Measurements from ENCODE around the gene DSP.

The DSP gene

GRCh38 chr6:7589221-7589620 is 47.8 kb downstream of the DSP start:
- H3K4me3 Mint-ChIP-seq, result peak overlapping the region; percentile 99
- H3K27ac Mint-ChIP-seq, result peak overlapping the region; percentile 92
- peaks cover 41% of the 10 kb centered on the region for H3K4me1 Mint-ChIP-seq (ENCODE audit: low read depth)
- H3K27me3 Mint-ChIP-seq, result no peaks in the 10 kb centered on the region
- no peaks in the 10 kb centered on the region for H3K36me3 Mint-ChIP-seq
- H3K9me3 Mint-ChIP-seq (ENCODE audit: low read depth), result no peaks in the 10 kb centered on the region

DNA sequence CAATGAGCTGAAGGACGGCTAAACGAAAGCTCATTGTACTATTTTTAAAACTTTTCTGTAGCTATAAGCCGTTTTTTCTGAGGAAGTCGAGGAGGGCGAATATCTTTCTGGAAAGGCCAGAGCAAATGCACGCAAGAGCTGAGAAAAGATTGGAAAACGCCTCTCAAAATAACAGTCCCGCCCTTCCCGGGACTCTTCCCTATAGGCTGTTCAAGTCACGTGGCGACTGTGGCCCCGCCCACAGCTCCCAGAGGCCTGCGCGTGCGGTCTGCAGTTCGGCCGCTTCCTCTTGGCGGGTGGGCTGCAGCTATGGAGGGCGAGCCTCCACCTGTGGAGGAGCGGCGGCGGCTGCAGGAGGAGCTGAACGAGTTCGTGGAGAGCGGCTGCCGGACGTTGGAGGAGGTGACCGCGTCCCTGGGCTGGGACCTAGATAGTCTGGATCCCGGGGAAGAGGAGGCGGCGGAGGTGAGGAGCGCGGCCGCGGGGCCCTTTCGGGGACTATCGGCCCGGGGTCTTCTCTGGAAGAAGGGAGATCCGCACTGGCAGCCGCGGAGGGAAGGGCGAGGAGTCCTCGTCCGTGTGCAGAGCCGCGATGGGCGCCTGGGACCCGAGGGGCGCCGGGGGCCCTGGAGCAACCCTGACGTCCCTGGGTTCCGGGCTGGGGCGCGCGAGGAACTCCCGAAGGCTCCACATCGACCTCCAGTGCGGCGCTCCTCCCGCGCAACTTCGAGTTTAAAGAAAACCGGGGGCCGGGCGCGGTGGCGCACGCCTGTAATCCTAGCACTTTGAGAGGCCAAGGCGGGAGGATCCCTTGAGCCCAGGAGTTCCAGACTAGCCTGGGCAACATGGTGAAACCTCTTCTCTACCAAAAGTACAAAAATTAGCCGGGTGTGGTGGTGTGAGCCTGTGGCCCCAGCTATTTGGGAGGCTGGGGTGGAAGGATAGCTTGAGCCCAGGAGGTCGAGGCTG is 48.8 kb downstream of the DSP start, which contains the start of gene SNRNP48:
Gene SNRNP48 (plus strand): TSS at position 250 of the 969 bp plus-strand sequence. CDS start 60 bp downstream, at position 310.
- H3K4me1 Mint-ChIP-seq (ENCODE audit: low read depth), result peaks cover 41% of the 10 kb centered on the region
- peak within 1 kb of the TSS; percentile 92 for H3K27ac Mint-ChIP-seq
- no peaks in the 10 kb centered on the region for H3K27me3 Mint-ChIP-seq
- no peaks in the 10 kb centered on the region for H3K9me3 Mint-ChIP-seq (ENCODE audit: low read depth)
- H3K36me3 Mint-ChIP-seq, result no peaks in the 10 kb centered on the region
- H3K4me3 Mint-ChIP-seq, result peak within 1 kb of the TSS; percentile 99

- Mint-ChIP-seq H3K4me3 (peak overlapping the region; percentile 99), H3K36me3 (no peaks in the 10 kb centered on the region), H3K9me3 (ENCODE audit: low read depth) (no peaks in the 10 kb centered on the region), H3K4me1 (ENCODE audit: low read depth) (peaks cover 41% of the 10 kb centered on the region), H3K27me3 (no peaks in the 10 kb centered on the region), H3K27ac (peak overlapping the region; percentile 86)
These were observed 49.4 kb downstream of the DSP start for GRCh38 chr6:7590918-7591302.

DNA sequence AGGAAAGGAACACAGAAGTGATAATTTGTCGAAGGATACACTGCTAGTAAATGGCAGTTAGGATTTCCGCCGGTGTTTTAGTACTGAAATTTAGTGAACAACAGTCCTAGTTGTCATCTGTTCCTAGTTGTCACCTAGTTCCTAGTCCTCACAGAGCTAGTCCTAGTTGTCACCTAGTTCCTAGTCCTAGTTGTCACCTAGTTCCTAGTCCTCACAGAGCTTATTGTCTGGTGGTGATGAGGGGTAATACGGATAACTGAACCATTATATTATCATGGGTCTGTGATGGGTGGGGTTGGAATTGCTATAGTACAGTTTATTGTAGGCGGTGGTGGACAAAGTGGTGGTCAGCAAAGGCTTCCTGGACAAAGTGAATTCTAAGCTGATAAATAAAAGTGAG is 50.3 kb downstream of the DSP start:
- Mint-ChIP-seq H3K4me1 (ENCODE audit: low read depth) (peaks cover 41% of the 10 kb centered on the region), H3K36me3 (no peaks in the 10 kb centered on the region), H3K4me3 (peak overlapping the region; percentile 99), H3K27me3 (no peaks in the 10 kb centered on the region), H3K9me3 (ENCODE audit: low read depth) (no peaks in the 10 kb centered on the region), H3K27ac (peak overlapping the region; percentile 7)

GRCh38 chr6:7593229-7593628 is 51.8 kb downstream of the DSP start:
- Mint-ChIP-seq H3K27me3 (no peaks in the 10 kb centered on the region), H3K9me3 (ENCODE audit: low read depth) (no peaks in the 10 kb centered on the region), H3K27ac (peak overlapping the region; percentile 3), H3K36me3 (no peaks in the 10 kb centered on the region), H3K4me1 (ENCODE audit: low read depth) (peaks cover 39% of the 10 kb centered on the region), H3K4me3 (no peak overlapping the region)

DNA sequence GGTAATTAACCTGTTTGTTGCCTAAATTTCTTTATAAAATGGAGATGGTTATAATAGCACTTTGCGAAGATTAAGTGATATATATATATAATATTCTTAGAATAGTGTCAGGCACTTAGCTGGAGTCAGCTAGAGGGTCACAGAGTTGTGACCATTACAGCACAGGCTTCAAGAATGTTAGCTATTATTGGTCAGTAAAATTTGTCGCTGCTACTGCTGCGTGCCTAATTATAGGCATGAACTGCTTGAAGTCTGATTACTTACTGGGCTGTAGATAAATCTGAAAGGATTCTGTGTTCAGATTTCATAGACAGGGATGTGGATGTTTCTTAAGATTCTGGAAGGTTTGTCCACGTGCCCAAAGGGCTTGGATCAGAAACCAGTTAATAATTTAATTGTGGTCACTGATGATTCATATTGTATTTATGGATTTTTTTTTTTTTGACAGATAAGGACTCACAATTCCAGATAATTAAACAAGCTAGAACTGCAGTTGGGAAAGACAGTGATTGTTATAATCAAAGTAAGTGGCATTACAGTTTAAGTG is 53.2 kb downstream of the DSP start:
- H3K4me3 Mint-ChIP-seq, result no peak overlapping the region

GRCh38 chr6:7604003-7604402 is 62.5 kb downstream of the DSP start:
- peak overlapping the region; percentile 64 for H3K27ac Mint-ChIP-seq
- no peaks in the 10 kb centered on the region for H3K27me3 Mint-ChIP-seq
- no peak overlapping the region for H3K4me3 Mint-ChIP-seq

More for the DNA sequence above, 53.2 kb downstream of the DSP start:
- peaks cover 8% of the 10 kb centered on the region for H3K36me3 Mint-ChIP-seq
- H3K27ac Mint-ChIP-seq, result no peak overlapping the region
- H3K27me3 Mint-ChIP-seq, result no peaks in the 10 kb centered on the region
- no peaks in the 10 kb centered on the region for H3K9me3 Mint-ChIP-seq (ENCODE audit: low read depth)
- peaks cover 35% of the 10 kb centered on the region for H3K4me1 Mint-ChIP-seq (ENCODE audit: low read depth)

DNA sequence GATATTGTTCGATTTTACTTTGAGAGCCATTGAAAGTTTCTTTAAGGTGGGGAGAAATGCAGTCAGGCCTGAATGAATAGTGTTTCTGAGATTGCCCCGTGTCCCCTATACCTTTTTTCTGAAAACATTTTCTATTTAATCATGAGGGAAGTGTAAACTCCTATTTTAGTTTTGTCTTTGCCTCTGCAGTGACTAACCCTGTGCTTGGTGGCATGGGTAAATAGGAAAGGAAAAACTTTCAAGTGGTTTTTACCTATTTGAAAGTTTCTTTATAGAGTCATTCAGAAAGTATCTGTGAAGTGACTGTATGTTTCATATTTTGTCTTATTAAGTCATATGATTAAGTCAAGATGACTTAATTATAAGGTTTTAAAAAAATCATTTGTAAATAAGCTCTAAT is 63.0 kb downstream of the DSP start:
- H3K4me1 Mint-ChIP-seq (ENCODE audit: low read depth), result peaks cover 10% of the 10 kb centered on the region
- no peak overlapping the region for H3K4me3 Mint-ChIP-seq
- H3K27ac Mint-ChIP-seq, result peak overlapping the region; percentile 64
- H3K36me3 Mint-ChIP-seq, result peaks cover 10% of the 10 kb centered on the region
- H3K27me3 Mint-ChIP-seq, result no peaks in the 10 kb centered on the region
- H3K9me3 Mint-ChIP-seq (ENCODE audit: low read depth), result no peaks in the 10 kb centered on the region

More at GRCh38 chr6:7604003-7604402, 62.5 kb downstream of the DSP start:
- H3K9me3 Mint-ChIP-seq (ENCODE audit: low read depth), result no peaks in the 10 kb centered on the region
- peaks cover 12% of the 10 kb centered on the region for H3K4me1 Mint-ChIP-seq (ENCODE audit: low read depth)
- H3K36me3 Mint-ChIP-seq, result peaks cover 11% of the 10 kb centered on the region

GRCh38 chr6:7615611-7616383 is 74.3 kb downstream of the DSP start:
- H3K4me1 Mint-ChIP-seq (ENCODE audit: low read depth), result peaks cover 15% of the 10 kb centered on the region
- peak overlapping the region; percentile 2 for H3K4me3 Mint-ChIP-seq
- H3K9me3 Mint-ChIP-seq (ENCODE audit: low read depth), result no peaks in the 10 kb centered on the region
- H3K36me3 Mint-ChIP-seq, result peaks cover 3% of the 10 kb centered on the region
- no peaks in the 10 kb centered on the region for H3K27me3 Mint-ChIP-seq
- H3K27ac Mint-ChIP-seq, result peak overlapping the region; percentile 43

- Mint-ChIP-seq H3K27ac (no peak overlapping the region), H3K4me3 (no peak overlapping the region), H3K27me3 (peaks cover 3% of the 10 kb centered on the region), H3K4me1 (ENCODE audit: low read depth) (peaks cover 15% of the 10 kb centered on the region), H3K36me3 (peaks cover 3% of the 10 kb centered on the region), H3K9me3 (ENCODE audit: low read depth) (no peaks in the 10 kb centered on the region)
These were observed 76.6 kb downstream of the DSP start for GRCh38 chr6:7617801-7618764.

DNA sequence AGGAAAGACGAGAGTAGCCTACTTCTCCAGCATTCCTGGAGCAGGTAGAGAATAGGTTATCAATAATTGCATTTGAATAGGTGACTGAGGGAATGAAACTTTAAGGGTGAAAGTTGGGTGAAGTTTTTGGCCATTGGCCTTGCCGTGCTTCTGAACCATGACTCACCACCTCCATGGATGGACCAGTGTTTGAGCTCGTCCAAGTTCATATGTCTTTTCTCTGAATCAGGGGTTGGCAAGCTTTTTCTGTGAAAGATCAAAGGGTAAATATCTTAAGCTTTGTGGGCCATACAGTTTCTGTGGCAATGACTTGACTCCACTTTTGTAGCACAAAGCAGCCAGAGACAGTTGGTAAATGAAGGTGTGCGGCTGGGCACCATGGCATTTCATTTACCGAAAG is 80.3 kb downstream of the DSP start:
- no peaks in the 10 kb centered on the region for H3K9me3 Mint-ChIP-seq (ENCODE audit: low read depth)
- H3K4me3 Mint-ChIP-seq, result no peak overlapping the region
- peaks cover 3% of the 10 kb centered on the region for H3K27me3 Mint-ChIP-seq
- no peak overlapping the region for H3K27ac Mint-ChIP-seq
- H3K36me3 Mint-ChIP-seq, result no peaks in the 10 kb centered on the region
- H3K4me1 Mint-ChIP-seq (ENCODE audit: low read depth), result peaks cover 7% of the 10 kb centered on the region

- H3K4me3 Mint-ChIP-seq, result no peak overlapping the region
- no peaks in the 10 kb centered on the region for H3K4me1 Mint-ChIP-seq (ENCODE audit: low read depth)
- H3K36me3 Mint-ChIP-seq, result no peaks in the 10 kb centered on the region
- H3K27ac Mint-ChIP-seq, result no peak overlapping the region
- H3K27me3 Mint-ChIP-seq, result peaks cover 5% of the 10 kb centered on the region
- no peaks in the 10 kb centered on the region for H3K9me3 Mint-ChIP-seq (ENCODE audit: low read depth)
These were observed 83.6 kb downstream of the DSP start for GRCh38 chr6:7624796-7625710.

DNA sequence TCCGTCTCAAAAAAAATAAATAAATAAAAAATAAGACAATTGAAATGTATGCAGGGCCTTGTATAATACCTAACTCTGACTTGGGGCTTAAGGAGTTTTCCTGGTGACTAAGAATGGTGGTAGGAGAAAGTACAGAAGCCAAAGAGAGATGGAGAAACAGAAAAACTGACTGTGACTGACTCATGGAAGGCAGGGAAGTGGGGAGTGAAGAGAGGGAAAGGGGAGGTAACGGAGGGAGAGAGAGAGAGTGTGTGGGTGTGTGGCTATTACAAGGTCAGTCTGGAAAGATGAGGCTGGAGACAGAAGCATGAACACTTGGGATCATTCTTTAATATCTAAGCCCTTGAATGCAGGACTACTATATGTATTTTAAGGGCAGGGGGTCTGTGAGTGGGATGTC is 87.0 kb downstream of the DSP start:
- H3K4me3 Mint-ChIP-seq, result no peak overlapping the region
- no peaks in the 10 kb centered on the region for H3K36me3 Mint-ChIP-seq
- peaks cover 2% of the 10 kb centered on the region for H3K27me3 Mint-ChIP-seq

More for the DNA sequence above, 87.0 kb downstream of the DSP start:
- Mint-ChIP-seq H3K27ac (no peak overlapping the region), H3K9me3 (ENCODE audit: low read depth) (no peaks in the 10 kb centered on the region), H3K4me1 (ENCODE audit: low read depth) (no peaks in the 10 kb centered on the region)
